Measurements from ENCODE around the gene RADIL.

Gene RADIL

GRCh38 chr7:4851459-4852422 is 31.8 kb downstream of the RADIL start:
- DNase-seq (ENCODE audit: low read depth in 2 of 3, low spot score in 1 of 3), result no peak

- no peak for DNase-seq (ENCODE audit: low read depth in 2 of 3, low spot score in 1 of 3)
Observed at GRCh38 chr7:4850262-4850795, 33.2 kb downstream of the RADIL start.

DNA sequence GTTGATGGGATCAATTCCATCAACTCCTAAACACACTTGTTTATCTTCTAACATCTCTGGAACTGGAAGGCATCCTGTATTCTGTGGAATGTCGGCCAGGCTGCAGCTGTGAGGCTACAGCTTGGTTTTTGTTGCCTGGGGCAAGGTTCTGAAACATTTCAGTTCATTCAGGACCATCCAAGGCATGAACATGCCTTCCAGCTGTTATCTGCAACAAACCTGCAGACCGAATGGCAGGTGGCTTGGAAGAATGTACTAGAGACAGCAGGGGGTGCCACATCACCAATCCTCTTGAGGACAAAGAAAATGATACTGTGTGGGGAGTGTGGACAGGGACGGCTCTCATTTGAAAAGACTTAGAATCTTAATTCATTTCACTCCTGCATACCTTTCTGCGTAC is 34.1 kb downstream of the RADIL start:
- no peak for DNase-seq (ENCODE audit: low read depth in 2 of 3, low spot score in 1 of 3)

DNA sequence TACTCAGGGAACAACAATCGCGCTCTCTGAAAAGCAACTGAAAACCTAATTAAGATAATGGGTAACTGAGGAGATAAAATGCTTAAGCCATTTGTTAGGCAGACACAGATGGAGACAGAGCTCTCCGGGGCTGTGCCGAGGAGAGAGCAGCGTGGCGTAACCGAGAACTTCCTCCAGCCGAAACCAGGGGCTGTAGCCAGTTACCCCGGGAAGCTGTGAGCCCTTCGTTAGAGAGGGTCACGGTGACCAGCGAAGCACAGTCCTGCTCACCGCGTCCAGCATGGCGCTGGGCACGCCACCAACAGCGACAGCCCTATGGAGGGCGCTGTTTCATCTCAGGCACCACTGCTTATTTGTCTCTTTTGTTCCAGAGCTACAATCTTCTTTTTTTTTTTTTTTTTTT is 37.8 kb downstream of the RADIL start:
- DNase-seq (ENCODE audit: low read depth in 2 of 3, low spot score in 1 of 3), result no peak

DNA sequence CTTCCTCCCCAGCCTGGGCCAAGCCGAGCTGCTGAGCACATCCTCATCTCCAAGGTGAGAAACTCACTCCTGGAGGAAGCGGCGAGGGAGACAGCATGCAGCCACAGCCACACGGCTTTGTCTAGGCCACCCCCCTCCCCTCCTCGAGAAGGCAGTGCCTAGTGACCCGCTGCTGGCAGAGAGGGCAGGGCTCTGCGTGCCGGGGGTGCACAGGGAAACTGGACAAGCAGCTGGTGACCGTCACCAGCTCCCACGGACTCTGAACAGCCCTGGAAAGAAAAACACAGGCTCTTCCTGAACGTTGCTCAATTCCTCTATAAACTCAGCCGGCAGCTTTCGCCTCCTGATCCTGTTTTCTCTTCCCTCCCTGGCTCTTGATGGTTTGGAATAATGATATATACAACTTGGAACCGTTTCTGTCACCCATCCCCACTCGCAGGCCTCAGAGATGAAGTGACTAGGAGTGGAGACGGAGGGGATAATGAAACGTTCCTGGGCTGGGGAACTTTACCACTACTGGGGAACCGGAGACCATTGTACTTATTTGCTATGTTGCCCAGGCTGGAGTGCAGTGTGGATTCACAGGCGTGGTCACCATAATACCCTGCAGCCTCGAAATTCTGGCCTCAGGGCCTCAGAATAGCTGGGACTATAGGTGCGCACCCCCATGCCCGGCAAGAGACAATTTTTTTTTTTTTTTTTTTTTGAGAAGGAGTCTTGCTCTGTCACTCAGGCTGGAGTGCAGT is 41.0 kb downstream of the RADIL start:
- DNase-seq (ENCODE audit: low read depth in 2 of 3, low spot score in 1 of 3), result no peak

GRCh38 chr7:4841836-4842235 is 41.7 kb downstream of the RADIL start:
- no peak for DNase-seq (ENCODE audit: low read depth in 2 of 3, low spot score in 1 of 3)

- no peak for DNase-seq (ENCODE audit: low read depth in 2 of 3, low spot score in 1 of 3)
Observed at GRCh38 chr7:4841007-4841784, 42.3 kb downstream of the RADIL start.

- DNase-seq (ENCODE audit: low read depth in 2 of 3, low spot score in 1 of 3), result no peak
Observed at GRCh38 chr7:4840079-4840501, 43.4 kb downstream of the RADIL start.

- DNase-seq (ENCODE audit: low read depth in 2 of 3, low spot score in 1 of 3), result no peak
Observed at GRCh38 chr7:4838626-4839334, 44.7 kb downstream of the RADIL start.

- no peak for DNase-seq (ENCODE audit: low read depth in 2 of 3, low spot score in 1 of 3)
Observed at GRCh38 chr7:4837803-4838625, 45.5 kb downstream of the RADIL start.

DNA sequence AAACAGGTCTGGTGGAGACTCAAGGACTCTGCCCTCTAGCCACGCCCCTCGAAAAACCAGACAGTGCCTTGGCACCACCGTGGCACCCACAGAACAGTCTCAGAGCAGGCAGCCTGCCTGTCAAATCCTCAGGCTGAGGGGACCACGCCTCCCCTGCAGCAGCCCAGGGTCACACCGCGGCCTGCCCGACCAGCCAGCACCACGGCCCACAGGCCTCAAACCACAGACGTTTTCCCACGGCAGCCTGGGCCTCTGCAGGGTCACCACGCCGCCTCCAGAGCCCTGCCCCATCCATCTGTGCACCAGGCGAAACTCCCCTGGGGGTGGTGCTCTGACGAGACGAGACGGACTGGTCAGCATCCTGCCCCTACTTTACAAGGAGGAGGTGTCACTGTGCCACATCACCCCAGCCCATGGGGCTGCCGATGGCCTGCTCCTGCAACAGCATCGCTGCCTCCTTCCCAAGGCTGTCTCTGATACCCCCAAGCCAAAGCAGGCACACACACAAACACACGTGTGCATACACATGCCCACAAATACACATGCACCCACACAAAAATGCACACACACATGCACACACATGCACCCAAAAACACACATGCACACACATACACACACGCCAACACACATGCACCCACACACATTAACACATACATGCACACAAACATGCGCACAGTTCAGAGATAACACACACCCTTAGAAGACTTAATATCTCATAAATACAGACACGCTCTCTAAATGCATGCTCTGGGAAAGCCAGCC is 46.3 kb downstream of the RADIL start:
- DNase-seq (ENCODE audit: low read depth in 2 of 3, low spot score in 1 of 3), result no peak

DNA sequence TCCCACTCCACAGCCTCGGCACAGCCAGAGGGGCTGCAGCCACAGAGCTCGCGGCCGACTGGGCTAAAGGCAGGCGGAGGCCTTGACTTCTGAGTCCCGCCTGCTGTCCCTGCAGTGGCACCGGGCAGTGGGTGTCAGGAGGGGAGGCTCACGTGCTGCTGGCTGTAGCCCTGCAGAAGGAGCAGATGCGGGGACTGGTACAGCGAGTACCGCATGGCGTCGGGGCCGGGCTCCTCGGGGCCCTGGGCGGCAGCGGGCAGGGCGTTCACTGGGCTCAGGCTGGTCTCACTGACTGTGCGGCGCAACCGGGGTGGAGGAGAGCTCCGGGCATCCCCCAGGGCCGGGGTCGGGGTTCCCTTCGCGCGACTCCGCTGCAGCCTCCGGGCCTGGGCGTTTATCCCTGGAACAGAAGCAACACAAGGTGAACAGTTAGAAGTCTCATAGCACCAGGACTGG is 47.3 kb downstream of the RADIL start:
- no peak for DNase-seq (ENCODE audit: low read depth in 2 of 3, low spot score in 1 of 3)

DNA sequence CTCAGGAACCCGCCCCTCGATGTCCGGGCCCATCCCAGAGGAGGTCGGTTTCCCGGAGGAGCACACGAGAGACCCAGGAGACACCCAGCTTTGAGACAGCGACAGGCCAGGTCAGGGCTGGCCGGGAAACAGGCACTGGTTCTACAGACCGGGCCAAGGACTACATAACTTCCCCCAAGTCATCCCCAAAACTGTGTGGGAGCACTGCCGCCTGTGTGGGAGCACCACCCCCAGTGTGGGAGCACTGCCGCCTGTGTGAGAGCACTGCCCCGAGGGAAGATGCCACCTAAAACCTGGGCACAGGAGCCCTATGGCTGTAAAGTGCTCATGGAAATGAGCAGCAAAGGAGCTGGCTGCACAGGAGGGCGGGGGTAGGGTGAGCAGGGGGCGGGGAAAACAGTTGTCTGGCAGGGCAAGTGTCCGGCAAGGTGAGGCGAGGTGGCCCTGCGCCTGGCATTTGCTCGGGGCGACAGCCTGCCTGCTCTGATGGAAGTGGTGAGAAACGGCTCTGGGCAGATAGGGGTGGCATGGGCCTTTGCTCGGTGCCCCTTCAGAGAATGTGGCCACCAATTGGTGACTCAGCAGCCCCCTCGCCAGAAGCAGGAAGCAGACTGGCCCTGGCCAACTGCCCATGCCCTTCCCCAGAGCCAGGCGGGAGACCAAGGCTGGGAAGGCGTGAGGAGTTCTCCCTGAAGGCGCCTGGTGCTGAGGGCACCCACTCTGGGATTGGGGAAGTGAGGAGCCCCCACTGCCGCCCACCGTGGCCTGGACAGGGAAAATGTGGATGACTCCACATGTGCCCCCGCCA is 47.9 kb downstream of the RADIL start:
- DNase-seq (ENCODE audit: low read depth in 2 of 3, low spot score in 1 of 3), result no peak

DNA sequence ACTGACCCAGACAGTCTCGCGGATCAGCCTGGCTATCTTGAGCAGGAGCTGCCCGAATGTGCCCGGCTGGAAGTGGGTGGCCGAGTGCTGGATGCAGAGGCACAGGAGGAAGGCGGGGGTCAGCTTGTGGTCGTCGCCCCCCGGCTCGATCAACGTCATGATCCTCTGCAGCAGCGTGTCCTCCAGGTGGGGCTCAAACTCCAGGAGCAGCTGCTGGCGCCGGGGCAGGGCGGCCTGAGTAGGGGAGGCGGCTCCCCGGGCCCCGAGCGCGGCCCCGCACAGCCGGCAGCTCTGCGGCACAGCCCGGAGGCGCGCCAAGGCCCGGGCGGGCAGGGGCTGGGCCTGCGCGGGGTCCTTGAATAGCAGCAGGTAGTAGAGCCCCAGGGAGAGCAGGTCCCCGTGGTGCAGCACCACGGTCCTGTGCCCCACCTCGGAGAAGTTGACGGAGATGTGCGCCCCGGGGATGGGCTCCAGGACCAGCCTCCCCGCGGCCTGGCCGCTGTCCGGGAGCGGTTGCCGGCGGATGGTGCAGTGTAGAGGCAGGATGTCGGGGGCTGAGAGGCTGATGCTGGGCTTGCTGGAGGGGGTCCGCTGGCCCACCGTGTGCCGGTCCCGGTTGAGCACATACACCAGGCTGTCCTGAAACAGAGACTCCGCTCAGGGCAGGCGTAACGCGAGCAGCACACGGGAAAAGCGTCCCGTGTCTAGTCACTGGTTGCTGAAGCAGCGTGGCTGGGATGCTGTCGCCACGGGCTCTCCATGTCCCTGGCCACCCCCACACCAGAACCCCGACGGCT is 48.7 kb downstream of the RADIL start:
- DNase-seq (ENCODE audit: low read depth in 2 of 3, low spot score in 1 of 3), result no peak

GRCh38 chr7:4833691-4834600 is 49.6 kb downstream of the RADIL start:
- no peak for DNase-seq (ENCODE audit: low read depth in 2 of 3, low spot score in 1 of 3)

GRCh38 chr7:4833176-4833575 is 50.3 kb downstream of the RADIL start:
- DNase-seq (ENCODE audit: low read depth in 2 of 3, low spot score in 1 of 3), result no peak
